ENCODE measurements around the gene GGNBP2. TPM values are rescaled to one million over a fixed set of nuclear protein-coding genes. Genes with fewer than 3 reads are reported as not detected.

Gene GGNBP2
- polyA plus RNA-seq, 1 donor from 2014 or later, result 112 TPM

GRCh38 chr17:36608280-36608679 lies 63.6 kb downstream of the GGNBP2 start:
- Histone ChIP-seq H3K27me3 (ENCODE audit: insufficient read depth, low read depth, low read length) (no peaks in the 10 kb centered on the region), H3K4me2 (ENCODE audit: low read length) (no peak overlapping the region), H3K9me3 (ENCODE audit: low read length) (no peaks in the 10 kb centered on the region), H4K20me1 (ENCODE audit: insufficient read depth) (no peaks in the 10 kb centered on the region), H3F3A (ENCODE audit: insufficient read depth, low read length, poor library complexity, severe bottlenecking) (no peaks in the 10 kb centered on the region), H3K27ac (ENCODE audit: low read length) (no peak overlapping the region), H3K9me2 (ENCODE audit: insufficient read depth, low read length) (no peaks in the 10 kb centered on the region), H3K4me3 (ENCODE audit: low read length) (no peak overlapping the region), H3K36me3 (ENCODE audit: insufficient read depth, low read length) (no peaks in the 10 kb centered on the region), H3K79me2 (replicated peaks; ENCODE audit: insufficient read depth, low read length) (no peaks in the 10 kb centered on the region), H3K9ac (ENCODE audit: low read length) (no peak overlapping the region), H2AFZ (ENCODE audit: low read depth, low read length) (no peak overlapping the region)
- TF ChIP-seq MXI1 (conservative IDR thresholded peaks at IDR 0.05; ENCODE audit: poor library complexity, severe bottlenecking) (no peak), RAD21 (conservative IDR thresholded peaks at IDR 0.05) (no peak), TAF1 (IDR thresholded peaks at IDR 0.05; ENCODE audit: low read depth) (no peak)
- TF ChIP-seq, protein P1, sequence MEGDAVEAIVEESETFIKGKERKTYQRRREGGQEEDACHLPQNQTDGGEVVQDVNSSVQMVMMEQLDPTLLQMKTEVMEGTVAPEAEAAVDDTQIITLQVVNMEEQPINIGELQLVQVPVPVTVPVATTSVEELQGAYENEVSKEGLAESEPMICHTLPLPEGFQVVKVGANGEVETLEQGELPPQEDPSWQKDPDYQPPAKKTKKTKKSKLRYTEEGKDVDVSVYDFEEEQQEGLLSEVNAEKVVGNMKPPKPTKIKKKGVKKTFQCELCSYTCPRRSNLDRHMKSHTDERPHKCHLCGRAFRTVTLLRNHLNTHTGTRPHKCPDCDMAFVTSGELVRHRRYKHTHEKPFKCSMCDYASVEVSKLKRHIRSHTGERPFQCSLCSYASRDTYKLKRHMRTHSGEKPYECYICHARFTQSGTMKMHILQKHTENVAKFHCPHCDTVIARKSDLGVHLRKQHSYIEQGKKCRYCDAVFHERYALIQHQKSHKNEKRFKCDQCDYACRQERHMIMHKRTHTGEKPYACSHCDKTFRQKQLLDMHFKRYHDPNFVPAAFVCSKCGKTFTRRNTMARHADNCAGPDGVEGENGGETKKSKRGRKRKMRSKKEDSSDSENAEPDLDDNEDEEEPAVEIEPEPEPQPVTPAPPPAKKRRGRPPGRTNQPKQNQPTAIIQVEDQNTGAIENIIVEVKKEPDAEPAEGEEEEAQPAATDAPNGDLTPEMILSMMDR (IDR thresholded peaks at IDR 0.05; ENCODE audit: poor library complexity, severe bottlenecking), result no peak
- TF ChIP-seq, protein P2, sequence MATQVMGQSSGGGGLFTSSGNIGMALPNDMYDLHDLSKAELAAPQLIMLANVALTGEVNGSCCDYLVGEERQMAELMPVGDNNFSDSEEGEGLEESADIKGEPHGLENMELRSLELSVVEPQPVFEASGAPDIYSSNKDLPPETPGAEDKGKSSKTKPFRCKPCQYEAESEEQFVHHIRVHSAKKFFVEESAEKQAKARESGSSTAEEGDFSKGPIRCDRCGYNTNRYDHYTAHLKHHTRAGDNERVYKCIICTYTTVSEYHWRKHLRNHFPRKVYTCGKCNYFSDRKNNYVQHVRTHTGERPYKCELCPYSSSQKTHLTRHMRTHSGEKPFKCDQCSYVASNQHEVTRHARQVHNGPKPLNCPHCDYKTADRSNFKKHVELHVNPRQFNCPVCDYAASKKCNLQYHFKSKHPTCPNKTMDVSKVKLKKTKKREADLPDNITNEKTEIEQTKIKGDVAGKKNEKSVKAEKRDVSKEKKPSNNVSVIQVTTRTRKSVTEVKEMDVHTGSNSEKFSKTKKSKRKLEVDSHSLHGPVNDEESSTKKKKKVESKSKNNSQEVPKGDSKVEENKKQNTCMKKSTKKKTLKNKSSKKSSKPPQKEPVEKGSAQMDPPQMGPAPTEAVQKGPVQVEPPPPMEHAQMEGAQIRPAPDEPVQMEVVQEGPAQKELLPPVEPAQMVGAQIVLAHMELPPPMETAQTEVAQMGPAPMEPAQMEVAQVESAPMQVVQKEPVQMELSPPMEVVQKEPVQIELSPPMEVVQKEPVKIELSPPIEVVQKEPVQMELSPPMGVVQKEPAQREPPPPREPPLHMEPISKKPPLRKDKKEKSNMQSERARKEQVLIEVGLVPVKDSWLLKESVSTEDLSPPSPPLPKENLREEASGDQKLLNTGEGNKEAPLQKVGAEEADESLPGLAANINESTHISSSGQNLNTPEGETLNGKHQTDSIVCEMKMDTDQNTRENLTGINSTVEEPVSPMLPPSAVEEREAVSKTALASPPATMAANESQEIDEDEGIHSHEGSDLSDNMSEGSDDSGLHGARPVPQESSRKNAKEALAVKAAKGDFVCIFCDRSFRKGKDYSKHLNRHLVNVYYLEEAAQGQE (IDR thresholded peaks at IDR 0.05; ENCODE audit: borderline replicate concordance), result no peak

DNA sequence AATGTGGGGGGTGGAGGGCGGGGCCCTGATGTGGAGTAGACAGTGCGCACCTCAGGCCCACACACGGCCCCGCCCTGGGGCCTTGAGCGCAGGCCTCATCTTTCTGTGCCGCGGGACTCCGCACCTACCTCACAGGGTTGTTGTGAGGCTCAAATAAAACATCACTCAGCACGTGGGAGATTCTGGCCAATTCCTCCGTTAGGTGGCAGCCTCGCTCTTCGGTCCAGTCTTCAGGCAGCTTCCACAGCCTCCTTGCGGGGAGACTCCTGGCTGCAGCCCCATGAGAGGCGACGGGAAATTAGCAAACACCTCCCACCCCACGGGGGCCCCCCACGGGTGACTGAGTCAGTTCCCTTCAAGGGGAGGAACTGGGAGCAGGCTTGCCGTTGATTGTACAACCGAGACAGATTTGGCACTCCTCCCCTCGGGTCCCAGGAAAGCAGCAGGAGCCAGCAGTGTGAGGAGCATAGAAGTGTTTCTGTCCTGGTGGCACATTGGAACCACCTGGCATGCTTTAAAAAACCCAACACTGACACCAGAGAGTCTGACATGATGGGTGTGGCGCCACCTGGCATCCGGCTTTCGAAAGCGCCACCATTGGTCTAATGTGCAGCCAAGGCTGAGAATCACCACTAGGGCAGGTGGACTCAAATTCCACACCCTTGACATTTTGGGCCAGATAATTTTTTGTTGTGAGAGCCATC lies 64.2 kb downstream of the GGNBP2 start:
- Histone ChIP-seq H2AFZ (ENCODE audit: low read depth, low read length) (no peak overlapping the region), H3K9me2 (ENCODE audit: insufficient read depth, low read length) (no peaks in the 10 kb centered on the region), H3K79me2 (replicated peaks; ENCODE audit: insufficient read depth, low read length) (no peaks in the 10 kb centered on the region), H4K20me1 (ENCODE audit: insufficient read depth) (no peaks in the 10 kb centered on the region), H3K27ac (ENCODE audit: low read length) (no peak overlapping the region), H3K4me2 (ENCODE audit: low read length) (no peak overlapping the region), H3K27me3 (ENCODE audit: insufficient read depth, low read depth, low read length) (no peaks in the 10 kb centered on the region), H3F3A (ENCODE audit: insufficient read depth, low read length, poor library complexity, severe bottlenecking) (no peaks in the 10 kb centered on the region), H3K36me3 (ENCODE audit: insufficient read depth, low read length) (no peaks in the 10 kb centered on the region), H3K9me3 (ENCODE audit: low read length) (no peaks in the 10 kb centered on the region), H3K9ac (ENCODE audit: low read length) (no peak overlapping the region), H3K4me3 (ENCODE audit: low read length) (no peak overlapping the region)
- TF ChIP-seq, protein P2 (IDR thresholded peaks at IDR 0.05; ENCODE audit: borderline replicate concordance), result no peak
- TF ChIP-seq EP300 (conservative IDR thresholded peaks at IDR 0.05; ENCODE audit: poor library complexity, severe bottlenecking) (no peak), SMC3 (conservative IDR thresholded peaks at IDR 0.05; ENCODE audit: poor library complexity) (peak; percentile 82), TAF1 (IDR thresholded peaks at IDR 0.05; ENCODE audit: low read depth) (no peak), MXI1 (conservative IDR thresholded peaks at IDR 0.05; ENCODE audit: poor library complexity, severe bottlenecking) (peak; percentile 27), EZH2 (IDR thresholded peaks at IDR 0.05; ENCODE audit: borderline replicate concordance, insufficient read depth, low read length, poor library complexity, severe bottlenecking) (no peak), RAD21 (conservative IDR thresholded peaks at IDR 0.05) (peak; percentile 86), POLR2AphosphoS5 (IDR thresholded peaks at IDR 0.05) (no peak)
- TF ChIP-seq, protein P1 (IDR thresholded peaks at IDR 0.05; ENCODE audit: poor library complexity, severe bottlenecking), result peak; percentile 81

Data from neural cell (in vitro differentiated cells).